ENCODE data around the gene TBC1D17. TPM values are rescaled to one million over a fixed set of nuclear protein-coding genes. Genes with fewer than 3 reads are reported as not detected.

Gene TBC1D17
- total RNA-seq, 1 donor from 2014 or later, result 47.5 TPM

GRCh38 chr19:49832556-49832955 lies 44.9 kb upstream of the TBC1D17 start:
- no peaks in the 10 kb centered on the region for H3K9me3 ChIP-seq (replicated peaks)
- H3K27ac ChIP-seq (replicated peaks), result no peak overlapping the region
- TF ChIP-seq CTCF (IDR thresholded peaks at IDR 0.05; ENCODE audit: borderline replicate concordance), result no peak
- H3K27me3 ChIP-seq (ENCODE audit: low read depth), result no peaks in the 10 kb centered on the region
- DNase-seq, result no peak
- H3K36me3 ChIP-seq, result peaks cover 93% of the 10 kb centered on the region
- no peaks in the 10 kb centered on the region for H3K4me1 ChIP-seq
- no peak overlapping the region for H3K4me3 ChIP-seq
- intact Hi-C loops (cut with micrococcal nuclease), result no loop called here

GRCh38 chr19:49833599-49833998 lies 43.9 kb upstream of the TBC1D17 start:
- no peak for DNase-seq
- no peak overlapping the region for H3K4me3 ChIP-seq
- TF ChIP-seq CTCF (IDR thresholded peaks at IDR 0.05; ENCODE audit: borderline replicate concordance), result no peak
- no peaks in the 10 kb centered on the region for H3K9me3 ChIP-seq (replicated peaks)
- no peaks in the 10 kb centered on the region for H3K27me3 ChIP-seq (ENCODE audit: low read depth)
- intact Hi-C loops (cut with micrococcal nuclease), result no loop called here
- no peak overlapping the region for H3K27ac ChIP-seq (replicated peaks)
- no peaks in the 10 kb centered on the region for H3K4me1 ChIP-seq
- peaks cover 99% of the 10 kb centered on the region for H3K36me3 ChIP-seq

DNA sequence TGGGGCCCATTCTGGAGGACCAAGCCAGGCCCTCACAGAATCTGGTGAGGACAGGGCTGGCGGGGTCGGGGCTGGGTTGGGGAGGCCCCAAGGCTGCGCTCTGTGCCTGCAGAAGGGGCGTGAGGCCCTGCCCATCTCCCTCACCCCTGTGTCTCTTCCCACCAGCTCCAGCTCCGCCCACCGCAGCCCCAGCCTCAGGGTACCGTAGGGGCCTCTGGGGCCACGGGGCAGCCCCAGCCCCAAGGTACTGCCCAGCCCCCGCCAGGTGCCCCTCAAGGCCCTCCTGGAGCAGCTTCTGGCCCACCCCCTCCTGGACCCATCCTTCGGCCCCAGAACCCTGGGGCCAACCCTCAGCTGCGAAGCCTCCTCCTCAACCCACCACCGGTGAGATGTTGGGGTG lies 41.9 kb upstream of the TBC1D17 start:
- DNase-seq, result no peak
- H3K4me3 ChIP-seq, result no peak overlapping the region
- intact Hi-C loops (cut with micrococcal nuclease), result no loop called here
- H3K27ac ChIP-seq (replicated peaks), result no peak overlapping the region
- H3K27me3 ChIP-seq (ENCODE audit: low read depth), result no peaks in the 10 kb centered on the region
- H3K4me1 ChIP-seq, result peaks cover 6% of the 10 kb centered on the region
- no peaks in the 10 kb centered on the region for H3K9me3 ChIP-seq (replicated peaks)
- H3K36me3 ChIP-seq, result peaks cover 92% of the 10 kb centered on the region
- TF ChIP-seq CTCF (IDR thresholded peaks at IDR 0.05; ENCODE audit: borderline replicate concordance), result no peak

GRCh38 chr19:49836176-49837008 lies 41.1 kb upstream of the TBC1D17 start:
- no peak for DNase-seq
- TF ChIP-seq CTCF (IDR thresholded peaks at IDR 0.05; ENCODE audit: borderline replicate concordance), result no peak
- H3K27me3 ChIP-seq (ENCODE audit: low read depth), result no peaks in the 10 kb centered on the region
- intact Hi-C loops (cut with micrococcal nuclease), result no loop called here
- no peak overlapping the region for H3K27ac ChIP-seq (replicated peaks)
- no peaks in the 10 kb centered on the region for H3K9me3 ChIP-seq (replicated peaks)
- peaks cover 6% of the 10 kb centered on the region for H3K4me1 ChIP-seq
- peaks cover 84% of the 10 kb centered on the region for H3K36me3 ChIP-seq
- H3K4me3 ChIP-seq, result no peak overlapping the region

- H3K4me1 ChIP-seq, result peaks cover 6% of the 10 kb centered on the region
- no peaks in the 10 kb centered on the region for H3K9me3 ChIP-seq (replicated peaks)
- H3K36me3 ChIP-seq, result peaks cover 79% of the 10 kb centered on the region
- intact Hi-C loops (cut with micrococcal nuclease), result no loop called here
- H3K27ac ChIP-seq (replicated peaks), result no peak overlapping the region
- no peak for DNase-seq
- no peak overlapping the region for H3K4me3 ChIP-seq
- TF ChIP-seq CTCF (IDR thresholded peaks at IDR 0.05; ENCODE audit: borderline replicate concordance), result no peak
- no peaks in the 10 kb centered on the region for H3K27me3 ChIP-seq (ENCODE audit: low read depth)
Observed at GRCh38 chr19:49837009-49837310, 40.5 kb upstream of the TBC1D17 start.

All from left ventricle myocardium inferior (tissue), 1 donor.